ENCODE results near the gene ACADVL.
A peak's percentile ranks its signal among the peaks of the same experiment; 100 is the strongest.

GRCh38 chr17:7204828-7205461, 14.8 kb upstream of the ACADVL start:
- TF ChIP-seq POLR2A (IDR thresholded peaks at IDR 0.05) (peak in 2 of 4 donors; percentile 14 to 17), CTCF (IDR thresholded peaks at IDR 0.05) (no peak)

Data from esophagus squamous epithelium (tissue), 4 donors.